HG03378 (cell line): ENCODE measurements around the gene LMF1.

ENCODE experiments used
- ATAC-seq: cut with Tn5 transposase; IDR thresholded peaks from one replicate; pipeline ENCODE4 v1.9.1; 2021; ENCODE audit warnings: mild to moderate bottlenecking, moderate library complexity; ENCODE audit not compliant: unreplicated experiment

Gene LMF1

DNA sequence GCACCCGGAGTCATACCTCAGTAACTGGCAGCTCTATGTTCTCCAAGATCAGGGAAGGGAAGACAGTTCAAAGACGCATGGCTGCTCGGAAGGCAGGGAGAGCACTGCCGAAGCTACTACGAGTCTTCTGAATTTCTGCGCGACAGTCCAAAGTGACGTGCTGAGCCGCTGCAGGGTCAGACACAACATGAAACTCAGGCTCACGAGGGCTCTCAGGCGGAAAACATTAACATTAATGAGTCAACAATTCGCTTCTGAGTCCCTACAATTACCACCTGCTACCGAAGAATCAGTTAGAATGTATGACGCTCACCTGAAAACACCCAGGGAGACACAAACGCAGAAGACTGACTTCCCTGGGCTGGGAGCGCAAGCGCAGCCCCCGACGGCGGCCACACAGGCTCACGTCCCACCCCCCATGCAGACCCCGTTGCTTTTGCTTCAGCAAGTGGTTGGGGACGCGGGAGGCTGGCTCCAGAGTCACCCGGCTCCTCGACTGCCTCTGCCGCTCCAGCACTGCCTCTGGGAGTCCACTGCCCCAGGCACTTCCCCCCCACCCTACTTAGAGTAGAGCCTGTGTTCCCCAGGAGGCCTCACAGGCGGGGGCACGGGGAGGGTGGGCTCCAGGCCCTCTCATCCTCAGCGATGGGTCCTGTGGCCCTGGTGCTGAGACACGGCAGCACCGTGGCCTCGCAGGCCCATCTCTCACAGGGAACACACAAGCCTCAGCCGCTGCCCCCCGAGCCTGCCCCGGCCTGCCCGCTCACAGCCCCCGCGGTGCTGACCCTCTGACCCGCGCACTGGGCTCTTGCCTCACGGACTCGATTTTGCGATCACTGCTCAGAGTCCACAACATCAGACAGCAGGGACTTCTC is 38.9 kb downstream of the LMF1 start:
- no peak for ATAC-seq

DNA sequence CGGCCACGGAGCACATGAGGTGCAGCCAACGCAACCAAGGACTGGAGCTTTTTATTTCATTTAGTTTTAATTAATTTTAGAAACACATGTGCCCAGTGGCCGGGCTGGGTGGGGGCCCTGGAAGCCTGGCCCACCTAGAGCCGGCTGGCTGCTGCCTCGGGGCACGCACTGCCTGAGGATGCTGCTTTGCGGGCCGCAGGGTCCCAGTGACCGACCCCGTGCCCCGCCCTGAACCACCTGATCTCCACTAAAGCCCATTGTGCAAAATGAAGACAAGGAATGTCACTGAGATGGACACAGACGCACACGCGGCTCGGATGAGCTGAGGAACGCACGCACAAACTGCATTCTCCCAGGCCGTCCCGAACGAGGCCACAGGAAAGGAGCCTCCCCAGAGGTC is 39.6 kb downstream of the LMF1 start:
- ATAC-seq, result no peak

DNA sequence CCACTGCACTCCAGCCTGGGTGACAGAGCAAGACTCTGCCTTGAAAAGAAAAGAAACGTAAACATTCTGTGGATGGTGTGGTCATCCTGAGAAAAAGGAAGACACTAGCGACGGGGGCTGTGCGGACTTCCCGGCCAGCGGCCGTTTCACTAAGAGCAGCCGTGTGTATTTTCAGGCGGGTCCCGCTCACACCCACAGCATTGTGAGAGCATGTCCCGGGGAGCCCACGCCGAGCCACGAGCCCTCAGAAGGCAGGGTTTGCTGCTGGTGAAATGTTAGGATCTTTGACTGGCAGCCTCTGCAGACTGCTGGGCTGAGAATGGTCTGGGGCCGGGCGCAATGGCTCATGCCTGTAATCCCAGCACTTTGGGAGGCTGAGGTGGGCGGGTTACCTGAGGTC is 40.3 kb downstream of the LMF1 start:
- ATAC-seq, result no peak

DNA sequence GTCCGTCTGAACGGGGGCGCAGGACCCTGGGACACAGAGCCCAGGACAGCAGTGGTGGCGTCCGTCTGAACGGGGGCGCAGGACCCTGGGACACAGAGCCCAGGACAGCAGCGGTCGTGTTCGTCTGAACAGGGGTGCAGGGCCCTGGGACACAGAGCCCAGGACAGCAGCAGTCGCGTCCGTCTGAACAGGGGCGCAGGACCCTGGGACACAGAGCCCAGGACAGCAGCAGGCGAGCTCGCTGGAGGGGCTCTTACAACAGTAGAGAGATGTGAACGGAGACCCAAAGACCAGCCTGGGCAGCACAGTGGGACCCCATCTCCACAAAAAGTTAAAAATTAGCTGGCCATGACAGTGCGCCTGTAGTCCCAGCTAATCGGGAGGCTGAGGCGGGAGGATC is 40.7 kb downstream of the LMF1 start:
- no peak for ATAC-seq

DNA sequence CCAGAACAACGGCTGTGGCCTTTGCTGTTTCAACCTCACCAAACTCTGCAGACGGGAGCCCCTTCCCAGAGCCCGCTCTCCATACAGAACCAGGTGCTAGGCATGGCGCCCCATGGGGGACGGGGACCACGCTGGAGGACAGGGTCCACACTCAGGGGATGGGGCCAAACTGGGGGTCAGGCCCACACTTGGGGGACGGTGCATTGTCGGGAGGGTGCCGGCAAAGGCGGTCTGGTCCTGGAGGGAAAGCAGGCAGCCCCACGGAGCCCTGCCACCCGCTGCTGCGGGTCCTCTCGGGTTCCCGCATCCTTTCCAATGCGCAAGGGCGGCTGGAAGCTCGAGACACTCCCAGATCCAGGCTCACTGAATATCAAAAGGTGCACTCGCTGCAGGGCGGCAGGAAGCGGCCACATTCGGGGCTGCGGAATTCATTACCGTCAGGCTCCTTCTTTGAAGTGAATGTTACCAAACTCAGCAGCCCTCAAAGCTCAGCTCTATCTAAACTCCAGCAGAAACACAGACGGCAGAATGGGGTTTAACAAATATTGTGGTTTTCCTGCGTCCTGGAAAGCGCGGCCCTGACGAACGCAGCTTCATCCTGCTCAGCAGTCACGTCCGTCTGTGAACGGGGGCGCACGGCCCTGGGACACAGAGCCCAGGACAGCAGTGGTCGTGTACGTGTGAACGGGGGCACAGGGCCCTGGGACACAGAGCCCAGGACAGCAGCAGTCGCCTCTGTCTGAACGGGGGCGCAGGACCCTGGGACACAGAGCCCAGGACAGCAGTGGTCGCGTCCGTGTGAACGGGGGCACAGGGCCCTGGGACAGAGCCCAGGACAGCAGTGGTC is 41.3 kb downstream of the LMF1 start:
- ATAC-seq, result no peak

DNA sequence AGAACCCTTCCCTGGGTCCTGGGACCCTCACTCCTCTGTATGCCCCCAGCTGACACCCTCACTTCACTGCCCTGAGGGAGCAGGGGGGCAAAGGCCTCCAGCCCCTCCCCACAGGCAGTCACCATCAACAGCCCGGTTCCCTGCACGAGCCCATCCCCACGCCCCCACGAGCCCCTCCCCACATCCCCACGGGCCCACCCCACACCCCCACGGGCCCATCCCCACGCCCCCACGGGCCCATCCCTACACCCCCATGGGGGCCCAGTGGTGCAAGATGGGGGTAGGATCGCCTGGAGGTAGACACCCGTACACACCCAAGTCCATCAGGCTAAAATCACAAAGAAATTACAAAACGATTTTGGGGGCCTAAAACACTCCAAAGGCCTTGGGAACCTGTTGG is 42.3 kb downstream of the LMF1 start:
- no peak for ATAC-seq

DNA sequence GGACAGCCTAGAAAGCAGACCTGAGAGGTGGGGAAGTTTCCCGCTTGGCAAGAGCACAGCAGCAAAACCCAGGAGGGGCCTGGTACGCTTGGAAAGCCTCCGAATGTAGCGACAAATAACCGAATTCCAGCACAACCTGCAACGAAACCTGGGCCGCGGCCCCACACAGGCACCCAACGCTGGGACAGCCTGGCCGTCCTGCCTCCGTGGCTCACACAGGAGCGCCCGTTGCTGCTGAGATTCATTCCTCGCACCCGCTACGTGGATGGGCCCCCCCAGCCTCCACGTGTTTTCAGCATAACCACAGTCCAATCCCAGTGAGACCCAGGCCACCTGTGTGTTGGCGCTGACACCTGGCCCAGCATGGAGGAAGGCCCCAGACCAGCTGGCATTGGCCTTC is 42.9 kb downstream of the LMF1 start:
- no peak for ATAC-seq

DNA sequence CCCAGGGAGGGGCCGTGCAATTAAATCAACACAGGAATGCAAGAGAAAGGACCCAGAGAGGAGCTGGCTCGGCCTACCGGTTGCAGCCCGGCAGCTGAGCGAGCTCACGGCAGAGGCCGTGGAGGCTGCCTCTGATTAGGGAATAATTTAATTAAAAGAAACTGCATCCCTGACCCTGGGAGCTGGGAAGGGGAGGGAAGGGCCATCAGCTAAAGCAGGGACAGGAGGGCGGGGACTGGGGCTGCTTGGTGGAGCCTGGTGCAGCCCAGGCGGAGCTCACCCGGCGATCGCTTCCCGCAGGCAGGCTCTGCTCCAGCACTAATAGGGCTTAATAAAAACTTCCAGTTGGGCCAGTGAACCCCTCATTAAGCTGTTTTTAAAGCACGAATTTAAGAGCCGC is 43.4 kb downstream of the LMF1 start:
- no peak for ATAC-seq

DNA sequence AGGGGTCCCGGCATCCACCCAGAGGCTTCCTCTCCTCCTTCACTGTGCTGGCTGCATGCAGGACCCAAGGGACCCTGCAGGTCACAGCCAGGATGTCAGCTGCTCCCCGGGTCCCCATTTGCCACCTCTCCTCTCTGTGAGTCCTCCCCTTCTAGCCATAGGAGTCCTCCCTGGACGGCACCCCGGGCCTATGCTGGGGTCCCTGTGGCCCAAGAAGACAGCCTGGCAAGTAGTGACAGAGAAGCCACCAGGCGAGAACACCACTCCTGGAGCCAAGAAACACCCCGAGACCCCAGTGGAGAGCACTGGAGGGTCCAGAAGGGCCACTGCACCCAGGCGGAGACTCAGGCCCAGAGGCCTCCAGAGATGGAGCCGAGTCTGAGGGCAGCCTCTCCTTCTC is 44.1 kb downstream of the LMF1 start:
- ATAC-seq, result no peak

DNA sequence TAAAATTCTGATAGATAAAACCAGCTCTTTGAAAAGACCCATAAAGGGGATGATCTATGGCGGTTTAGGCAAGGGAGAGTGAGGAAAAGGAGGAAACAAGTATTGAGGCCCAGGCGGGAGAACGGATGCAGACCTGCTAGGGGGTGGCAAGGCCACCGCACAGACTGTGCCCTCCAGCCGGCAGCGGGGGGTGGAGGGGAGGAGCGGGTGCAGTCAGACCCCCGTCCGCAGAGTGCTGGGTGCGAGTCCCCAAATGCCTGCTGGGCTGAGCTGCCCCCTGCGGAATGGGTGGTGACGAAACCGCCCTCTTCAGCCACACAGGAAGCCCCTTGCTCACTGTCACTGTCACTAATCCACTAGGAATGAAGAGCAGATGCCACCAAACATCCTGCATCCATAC is 46.0 kb downstream of the LMF1 start:
- ATAC-seq, result no peak

DNA sequence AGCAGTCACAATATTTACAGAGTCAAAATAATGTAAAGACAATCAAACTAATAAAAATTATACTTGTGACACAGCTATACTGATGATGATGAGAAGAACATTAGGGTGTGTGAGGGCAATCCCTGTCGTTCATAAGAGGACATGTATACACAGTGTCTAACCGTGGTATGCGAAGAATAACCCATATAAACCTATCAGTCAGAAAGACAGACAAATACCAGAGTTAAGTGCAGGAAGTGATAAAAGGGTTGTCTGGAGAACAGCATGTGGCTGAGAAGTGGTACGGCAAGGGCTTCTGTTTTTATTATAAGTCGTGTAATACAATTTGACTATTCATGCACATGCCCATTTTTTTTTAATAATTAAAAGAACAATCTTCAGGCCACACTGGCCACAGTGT is 46.7 kb downstream of the LMF1 start:
- ATAC-seq, result no peak

DNA sequence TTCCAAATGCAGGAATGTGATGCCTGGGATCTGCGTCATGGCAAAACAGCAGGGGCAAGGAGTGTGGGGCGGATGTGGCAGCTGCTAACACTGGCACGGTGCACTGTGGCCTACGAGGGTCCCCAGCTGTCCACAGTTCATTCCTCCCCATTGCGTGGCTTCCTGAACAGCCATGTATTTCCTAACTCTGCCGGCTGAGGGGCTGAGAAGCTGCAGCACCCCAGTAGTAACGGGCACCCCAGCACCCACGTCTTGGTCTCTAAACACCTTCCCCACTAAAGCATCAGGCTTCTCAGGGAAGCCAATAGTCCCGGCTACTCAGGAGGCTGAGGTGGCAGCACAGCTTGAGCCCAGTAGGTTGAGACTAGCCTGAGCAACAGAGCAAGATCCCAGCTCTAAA is 47.6 kb downstream of the LMF1 start:
- no peak for ATAC-seq

DNA sequence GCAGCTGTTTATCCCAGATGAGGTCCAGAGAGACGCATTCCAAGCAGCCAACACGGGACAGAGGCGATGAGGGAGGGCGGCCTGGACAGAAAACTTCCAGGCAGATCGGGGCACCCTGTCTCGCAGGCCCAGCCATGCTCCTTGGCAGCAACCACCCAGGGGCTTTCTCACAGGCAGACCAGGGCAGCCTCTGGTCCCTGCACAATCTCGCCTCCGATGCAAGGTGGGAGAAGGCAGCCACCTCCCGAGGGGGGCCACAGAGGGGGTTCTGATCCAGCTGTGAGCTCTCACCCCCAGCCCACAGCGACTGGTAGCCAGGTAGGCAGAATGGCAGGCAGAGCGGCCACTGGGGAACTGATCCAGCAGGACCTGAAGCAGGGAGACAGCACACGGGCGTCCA is 48.7 kb downstream of the LMF1 start:
- no peak for ATAC-seq

DNA sequence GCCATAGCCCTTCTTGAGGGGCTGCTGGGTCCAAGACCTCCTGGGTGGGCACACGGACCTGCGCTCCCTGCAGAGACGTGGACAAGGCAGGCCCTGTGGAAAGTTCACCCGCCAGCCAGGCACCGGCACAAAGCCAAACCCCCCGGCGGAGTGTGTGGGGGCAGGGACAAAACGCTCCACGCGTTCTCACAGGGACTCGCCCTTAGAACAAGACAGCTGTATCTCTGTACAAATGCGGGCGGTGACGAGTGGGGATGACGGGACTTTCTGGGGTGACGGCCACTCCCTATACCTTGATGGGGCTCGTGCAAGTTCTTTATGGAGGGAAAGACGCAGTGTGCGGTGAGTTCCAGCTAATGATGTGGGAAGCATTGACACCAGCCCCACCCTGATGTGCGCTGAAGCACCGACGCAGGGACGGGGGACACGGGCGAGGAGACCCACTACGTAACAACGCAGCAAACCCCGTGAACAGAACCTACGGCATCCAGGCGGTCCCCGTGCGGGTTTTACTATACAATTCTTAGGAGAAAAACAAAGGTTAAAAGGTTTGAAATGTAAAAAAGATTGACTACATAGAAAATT is 49.4 kb downstream of the LMF1 start:
- no peak for ATAC-seq

DNA sequence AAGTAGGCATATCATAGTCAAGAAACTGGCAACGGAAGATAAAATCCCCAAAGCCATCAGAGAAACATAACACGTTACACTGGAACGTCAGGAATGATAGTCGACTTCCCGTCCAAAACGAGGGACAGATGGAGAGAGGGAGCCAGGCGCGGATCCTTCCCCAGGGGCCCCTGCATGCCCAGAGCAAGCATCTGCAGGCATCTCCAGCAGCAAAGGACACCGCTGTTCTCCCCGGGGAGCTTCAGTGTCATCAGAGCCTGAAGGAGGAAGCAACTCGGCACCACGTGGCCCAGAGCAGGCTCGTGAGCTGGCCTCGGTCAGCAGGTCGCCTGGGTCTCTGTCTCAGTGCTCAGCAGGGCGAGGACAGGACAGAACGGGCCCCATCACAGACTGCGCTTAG is 50.1 kb downstream of the LMF1 start:
- no peak for ATAC-seq

DNA sequence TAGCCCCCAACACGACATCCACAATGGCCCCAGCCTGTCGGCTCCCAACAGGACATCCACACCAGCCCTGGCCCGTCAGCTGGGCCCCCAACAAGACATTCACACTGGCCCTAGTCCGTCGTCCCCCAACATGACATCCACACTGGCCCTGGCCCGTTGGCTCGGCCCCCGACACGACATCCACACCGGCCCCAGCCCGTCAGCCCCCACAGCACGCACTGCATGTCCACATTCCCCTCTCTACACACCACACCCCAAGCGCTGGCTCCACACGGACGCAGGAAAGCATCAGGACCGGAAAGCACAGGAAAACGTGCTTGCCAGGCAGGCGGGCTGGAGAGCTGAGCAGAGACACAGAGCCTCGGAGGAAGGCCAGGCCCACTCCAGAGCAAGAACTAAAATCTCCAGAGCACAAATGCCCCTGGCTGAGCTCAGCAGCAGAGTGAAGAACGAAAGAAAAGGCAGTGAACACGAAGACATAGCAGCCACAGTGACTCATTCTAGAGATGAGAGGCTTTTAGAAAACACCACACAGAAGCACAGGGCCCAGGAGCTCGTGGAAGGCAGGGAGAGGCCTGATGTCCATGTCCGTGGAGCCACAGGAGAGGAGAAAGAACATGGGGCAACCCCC is 50.6 kb downstream of the LMF1 start:
- ATAC-seq, result no peak

DNA sequence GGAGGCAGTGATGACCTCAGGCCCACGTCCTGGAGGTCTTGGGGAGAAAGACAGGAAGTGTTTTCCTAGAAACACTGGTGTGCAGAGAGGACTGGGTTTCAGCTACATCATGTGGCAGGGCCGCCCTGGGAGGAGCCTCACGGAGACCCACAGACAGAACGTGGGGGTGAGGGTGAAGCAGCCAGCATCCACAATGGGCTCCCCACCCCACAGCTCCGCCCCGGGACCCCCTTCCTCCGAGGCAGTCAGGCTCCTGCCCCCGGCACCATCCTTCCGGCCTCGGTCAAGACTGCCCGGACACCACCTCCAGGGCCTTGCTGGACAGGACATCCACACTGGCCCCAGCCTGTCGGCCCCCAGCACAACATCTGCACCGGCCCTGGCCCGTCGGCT is 51.1 kb downstream of the LMF1 start:
- no peak for ATAC-seq

DNA sequence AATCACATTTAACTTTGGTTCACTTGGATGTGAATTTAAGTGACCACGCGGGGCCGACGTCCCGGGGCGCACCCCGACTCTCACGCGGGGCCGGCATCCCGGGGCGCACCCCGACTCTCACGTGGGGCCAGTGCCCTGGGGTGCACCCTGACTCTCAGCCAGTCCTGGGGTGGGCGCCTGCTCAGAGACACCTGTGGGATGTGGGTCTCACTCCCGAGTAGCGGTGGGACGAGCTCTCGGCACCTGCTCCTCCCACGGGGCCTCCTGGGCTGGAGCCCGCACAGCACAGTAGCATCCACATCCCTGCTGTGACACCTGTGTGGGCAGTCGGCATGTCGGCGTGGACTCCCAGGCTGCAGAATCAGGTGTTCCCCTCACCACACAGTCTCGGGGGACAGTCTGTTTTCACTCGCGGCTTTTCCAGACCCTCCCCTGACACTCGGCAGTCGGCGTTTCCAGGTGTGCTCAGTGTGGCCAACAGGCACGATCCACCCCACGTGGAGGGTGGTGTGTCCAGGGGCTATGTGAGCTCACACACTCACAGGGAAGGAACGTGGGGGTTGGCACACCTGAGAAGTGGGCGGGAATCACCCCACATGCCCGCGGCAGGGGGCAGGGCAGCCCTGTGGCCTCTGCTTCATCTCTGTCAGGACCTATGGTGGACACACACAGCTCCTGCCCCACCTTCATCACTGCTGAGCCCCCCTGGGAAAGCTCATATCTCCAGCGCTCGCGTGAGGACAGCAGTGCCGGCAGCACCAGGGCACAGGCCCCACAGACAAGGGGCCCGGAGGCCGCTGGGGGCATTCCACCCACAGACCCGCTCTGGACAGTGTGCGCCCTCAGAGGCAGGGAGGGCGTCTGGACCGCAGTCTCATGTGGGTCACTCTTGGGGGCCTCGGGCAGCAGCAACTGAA is 51.8 kb downstream of the LMF1 start:
- no peak for ATAC-seq

DNA sequence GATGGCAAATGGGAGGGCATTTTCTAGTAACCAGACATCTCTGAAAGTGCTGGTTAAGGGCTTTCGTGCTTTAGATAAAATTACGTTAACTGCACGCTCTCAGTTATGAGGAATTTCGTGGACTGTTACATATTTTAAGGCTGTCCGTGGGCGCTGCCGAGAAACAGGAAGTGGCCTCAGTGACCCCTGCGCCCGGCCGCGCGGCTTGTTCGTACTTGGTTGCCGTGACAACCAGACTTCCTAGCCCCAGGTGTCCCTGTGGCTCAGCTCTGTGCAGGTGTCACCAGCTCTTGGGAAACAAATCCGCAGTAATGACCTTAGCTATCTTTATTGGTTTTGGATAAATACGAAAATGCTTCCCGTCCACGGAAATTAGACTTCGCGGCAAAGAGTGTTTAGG is 52.7 kb downstream of the LMF1 start:
- ATAC-seq, result no peak

DNA sequence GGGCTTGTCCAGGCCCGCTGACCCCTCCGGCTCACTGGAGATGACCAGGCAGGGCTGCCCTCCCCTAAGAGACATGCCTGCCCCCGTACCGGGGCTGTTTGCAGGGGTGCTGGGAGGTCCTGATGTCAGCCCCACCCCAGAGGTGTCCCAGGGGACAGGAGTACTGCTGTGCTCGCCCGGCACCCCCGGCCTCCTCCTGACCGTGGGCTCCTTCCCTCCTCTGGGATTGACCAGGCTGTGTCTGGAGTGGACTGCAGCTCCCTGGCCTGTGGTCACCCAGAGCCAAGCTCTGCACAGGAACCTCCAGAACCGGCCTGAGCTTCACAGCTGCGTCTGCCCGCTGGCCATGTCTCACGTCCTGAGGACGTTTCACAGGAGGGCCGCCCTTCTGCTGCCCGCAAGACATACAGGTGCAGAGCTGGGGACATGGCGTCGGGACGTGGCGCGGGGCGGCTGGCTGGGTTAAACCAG is 53.2 kb downstream of the LMF1 start:
- ATAC-seq, result no peak
